Transverse colon (tissue), 4 donors: ENCODE data around the gene KSR1. TPM values are rescaled to one million over a fixed set of nuclear protein-coding genes. Genes with fewer than 3 reads are reported as not detected.
"Not testable (repeated sequence)": the region's sequence is repeated elsewhere in the genome, so short reads cannot be mapped to it uniquely, and the experiment has no call there.

Experiments
- DNase-seq: peaks from one replicate; pipeline ENCODE4 v3.0.0-alpha.2; 2019
- H3K27ac ChIP-seq, 4 donors: fragments of 200-600 bp; sonication (generic); 2 replicates each; pipeline ENCODE4 v1.5.1; 2016 to 2018; ENCODE audit warnings: inconsistent platforms in 4 of 4
- H3K27me3 ChIP-seq: fragments of 200-600 bp; sonication (generic); 2 replicates; pipeline ENCODE4 v1.5.1; 2017; ENCODE audit warnings: inconsistent platforms
- H3K36me3 ChIP-seq, 4 donors: fragments of 200-600 bp; sonication (generic); 2 replicates each; pipeline ENCODE4 v1.5.1; 2017 to 2019; ENCODE audit warnings: inconsistent platforms in 4 of 4
- H3K4me1 ChIP-seq, 4 donors: fragments of 200-600 bp; sonication (generic); 2 replicates each; pipeline ENCODE4 v1.5.1; 2017 to 2020; ENCODE audit warnings: inconsistent platforms in 4 of 4
- H3K4me3 ChIP-seq, 4 donors: fragments of 200-600 bp; sonication (generic); 1 replicate in 1 of 4; 2 replicates in 3 of 4; pipeline versions ENCODE4 v1.5.1 to v1.6.1; 2017 to 2019; ENCODE audit warnings: inconsistent platforms in 4 of 4
- H3K9me3 ChIP-seq, 2 donors: fragments of 200-600 bp; sonication (generic); 2 replicates each; pipeline ENCODE4 v1.5.1; 2017 to 2019; ENCODE audit warnings: inconsistent platforms in 2 of 2
- EP300 ChIP-seq: sonication (generic); formaldehyde crosslinking; IDR thresholded peaks from one replicate; pipeline ENCODE4 v1.6.1; 2017; ENCODE audit warnings: antibody characterized with exemption, low read depth
- POLR2A ChIP-seq: fragments of 450-650 bp; IDR thresholded peaks from one replicate; pipeline ENCODE4 v1.6.1; 2016; ENCODE audit warnings: antibody characterized with exemption, mild to moderate bottlenecking, moderate library complexity
- POLR2AphosphoS5 ChIP-seq, 3 donors: sonication (generic); formaldehyde crosslinking; IDR thresholded peaks; one replicate each; pipeline ENCODE4 v1.6.1; 2016; ENCODE audit warnings: antibody characterized with exemption in 3 of 3
- WGBS, 2 donors: methylation state at CpG; one replicate each; pipeline ENCODE4 v1.1.5; 2018; ENCODE audit warnings: low coverage in 1 of 2; 5-methylcytosine and 5-hydroxymethylcytosine counted together
- in situ Hi-C, 4 donors: fragments of 200-750 bp; cut with MboI; loops; one replicate each; pipeline versions ENCODE4 v1.15.0 to v1.15.1; 2017; ENCODE audit warnings: low sequenced_read_pairs in 3 of 4, low pct_ligation_motif_present in 1 of 4, low pct_unique_long_range_greater_than_20kb in 1 of 4
- intact Hi-C: fragments of 100-400 bp; cut with DNase I; formaldehyde crosslinking; loops from one replicate; pipeline ENCODE4 v1.15.1; 2023; ENCODE audit warnings: low total_unique reads
- total RNA-seq, 4 donors: library from RNA; depleted of rRNA; stranded (reverse); fragments of >200 nt; gene quantifications; one replicate each; pipeline ENCODE4 v1.1.0, GENCODE V29; 2016
- TF ChIP-seq, protein P1 (sequence below), 5 experiments: fragments of 200-600 bp in 3 of 5; fragments of 450-650 bp in 2 of 5; sonication (generic) in 3 of 5; IDR thresholded peaks; 1 replicate in 2 of 5; 2 replicates in 3 of 5; pipeline ENCODE4 v1.5.1; 2016 to 2017; ENCODE audit warnings: antibody characterized with exemption in 5 of 5, inconsistent platforms in 3 of 5, mild to moderate bottlenecking in 2 of 5, moderate library complexity in 1 of 5

Gene KSR1
- total RNA-seq, 4 donors from 2014 or later = 8.2 to 55.7 (median 30.9) TPM

GRCh38 chr17:27424941-27425340 is 31.3 kb upstream of the KSR1 start:
- DNase-seq = no peak
- in situ Hi-C loops = no loop called here
- WGBS, 2 donors = 92% methylated on average over 8 of the region's 8 CpGs; no CpG with 5 or more reads in 1 of the 2 donors
- Histone ChIP-seq H3K36me3 (no peaks in the 10 kb centered on the region), H3K9me3 (no peaks in the 10 kb centered on the region), H3K27me3 (no peaks in the 10 kb centered on the region), H3K27ac (no peak overlapping the region), H3K4me1 (no peaks in the 10 kb centered on the region), H3K4me3 (no peak overlapping the region)
- intact Hi-C loops = no loop called here
- TF ChIP-seq POLR2A (no peak), EP300 (no peak), POLR2AphosphoS5 (IDR thresholded peaks at IDR 0.05) (no peak)
- TF ChIP-seq, protein P1, sequence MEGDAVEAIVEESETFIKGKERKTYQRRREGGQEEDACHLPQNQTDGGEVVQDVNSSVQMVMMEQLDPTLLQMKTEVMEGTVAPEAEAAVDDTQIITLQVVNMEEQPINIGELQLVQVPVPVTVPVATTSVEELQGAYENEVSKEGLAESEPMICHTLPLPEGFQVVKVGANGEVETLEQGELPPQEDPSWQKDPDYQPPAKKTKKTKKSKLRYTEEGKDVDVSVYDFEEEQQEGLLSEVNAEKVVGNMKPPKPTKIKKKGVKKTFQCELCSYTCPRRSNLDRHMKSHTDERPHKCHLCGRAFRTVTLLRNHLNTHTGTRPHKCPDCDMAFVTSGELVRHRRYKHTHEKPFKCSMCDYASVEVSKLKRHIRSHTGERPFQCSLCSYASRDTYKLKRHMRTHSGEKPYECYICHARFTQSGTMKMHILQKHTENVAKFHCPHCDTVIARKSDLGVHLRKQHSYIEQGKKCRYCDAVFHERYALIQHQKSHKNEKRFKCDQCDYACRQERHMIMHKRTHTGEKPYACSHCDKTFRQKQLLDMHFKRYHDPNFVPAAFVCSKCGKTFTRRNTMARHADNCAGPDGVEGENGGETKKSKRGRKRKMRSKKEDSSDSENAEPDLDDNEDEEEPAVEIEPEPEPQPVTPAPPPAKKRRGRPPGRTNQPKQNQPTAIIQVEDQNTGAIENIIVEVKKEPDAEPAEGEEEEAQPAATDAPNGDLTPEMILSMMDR (IDR thresholded peaks at IDR 0.05) = no peak

- intact Hi-C loops, H3K4me3 ChIP-seq, H3K27me3 ChIP-seq, in situ Hi-C loops, H3K4me1 ChIP-seq, H3K9me3 ChIP-seq, DNase-seq, H3K36me3 ChIP-seq, H3K27ac ChIP-seq: not testable (repeated sequence)
- WGBS, 2 donors = 69% methylated on average over 6 of the region's 6 CpGs; no CpG with 5 or more reads in 1 of the 2 donors
These were observed 30.7 kb upstream of the KSR1 start for GRCh38 chr17:27425571-27425970.

GRCh38 chr17:27425991-27426390 is 30.3 kb upstream of the KSR1 start:
- H3K4me3 ChIP-seq = no peak overlapping the region
- no peaks in the 10 kb centered on the region for H3K4me1 ChIP-seq
- no peaks in the 10 kb centered on the region for H3K27me3 ChIP-seq
- no peaks in the 10 kb centered on the region for H3K36me3 ChIP-seq
- 88% methylated on average over 2 of the region's 3 CpGs; no CpG with 5 or more reads in 1 of the 2 donors for WGBS, 2 donors
- intact Hi-C loops = no loop called here
- TF ChIP-seq, protein P1 (IDR thresholded peaks at IDR 0.05) = no peak
- TF ChIP-seq POLR2A (no peak), EP300 (no peak), POLR2AphosphoS5 (IDR thresholded peaks at IDR 0.05) (no peak)
- no peak for DNase-seq
- no peak overlapping the region for H3K27ac ChIP-seq
- no peaks in the 10 kb centered on the region for H3K9me3 ChIP-seq
- in situ Hi-C loops = no loop called here

DNA sequence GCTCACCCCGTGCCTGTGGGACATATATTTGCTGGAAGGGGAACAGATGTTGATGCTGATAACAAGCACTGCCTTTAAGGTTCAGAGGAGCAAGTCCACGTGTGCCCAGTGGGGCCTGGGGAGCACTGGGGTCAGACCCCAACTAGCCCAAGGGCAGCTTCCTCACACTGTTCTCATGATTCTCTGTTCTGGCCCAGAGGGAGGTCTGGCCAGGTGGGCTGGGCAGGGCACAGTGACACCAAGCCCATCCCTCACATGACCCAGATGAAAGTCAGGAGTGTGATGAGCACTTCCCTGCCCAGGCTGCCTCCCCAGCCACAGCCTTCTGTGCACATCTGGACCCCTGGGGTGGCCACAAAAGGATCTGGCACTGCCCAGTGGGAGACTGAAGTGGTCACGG is 29.8 kb upstream of the KSR1 start:
- H3K4me3 ChIP-seq, H3K9me3 ChIP-seq, DNase-seq, H3K27me3 ChIP-seq, H3K4me1 ChIP-seq, H3K27ac ChIP-seq, intact Hi-C loops, H3K36me3 ChIP-seq, in situ Hi-C loops: not testable (repeated sequence)
- 77% methylated on average over 3 of the region's 3 CpGs; no CpG with 5 or more reads in 1 of the 2 donors for WGBS, 2 donors

DNA sequence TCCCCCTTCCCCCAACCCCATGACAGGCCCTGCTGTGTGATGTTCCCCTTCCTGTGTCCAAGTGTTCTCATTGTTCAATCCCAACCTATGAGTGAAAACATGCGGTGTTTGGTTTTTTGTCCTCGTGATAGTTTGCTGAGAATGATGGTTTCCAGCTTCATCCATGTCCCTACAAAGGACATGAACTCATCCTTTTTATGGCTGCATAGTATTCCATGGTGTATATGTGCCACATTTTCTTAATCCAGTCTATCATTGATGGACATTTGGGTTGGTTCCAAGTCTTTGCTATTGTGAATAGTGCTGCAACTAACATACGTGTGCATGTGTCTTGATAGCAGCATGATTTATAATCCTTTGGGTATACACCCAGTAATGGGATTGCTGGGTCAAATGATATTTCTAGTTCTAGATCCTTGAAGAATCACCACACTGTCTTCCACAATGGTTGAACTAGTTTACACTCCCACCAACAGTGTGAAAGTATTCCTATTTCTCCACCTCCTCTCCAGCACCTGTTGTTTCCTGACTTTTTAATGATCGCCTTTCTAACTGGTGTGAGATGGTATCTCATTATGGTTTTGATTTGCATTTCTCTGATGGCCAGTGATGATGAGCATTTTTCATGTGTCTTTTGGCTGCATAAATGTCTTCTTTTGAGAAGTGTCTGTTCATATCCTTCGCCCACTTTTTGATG is 28.9 kb upstream of the KSR1 start:
- WGBS, 2 donors = 93 to 100% methylated on average over 1 to 5 of the region's 5 CpGs
- intact Hi-C loops, H3K27me3 ChIP-seq, H3K4me1 ChIP-seq, H3K4me3 ChIP-seq, H3K27ac ChIP-seq, H3K36me3 ChIP-seq, in situ Hi-C loops, DNase-seq, H3K9me3 ChIP-seq: not testable (repeated sequence)
